Cortex of kidney (tissue), 1 donor: ENCODE results near the gene SUPT4H1.

ENCODE experiments used
- DNase-seq: peaks from one replicate; lab custom pipeline; 2025; lab: John Stamatoyannopoulos, UW

The SUPT4H1 gene

DNA sequence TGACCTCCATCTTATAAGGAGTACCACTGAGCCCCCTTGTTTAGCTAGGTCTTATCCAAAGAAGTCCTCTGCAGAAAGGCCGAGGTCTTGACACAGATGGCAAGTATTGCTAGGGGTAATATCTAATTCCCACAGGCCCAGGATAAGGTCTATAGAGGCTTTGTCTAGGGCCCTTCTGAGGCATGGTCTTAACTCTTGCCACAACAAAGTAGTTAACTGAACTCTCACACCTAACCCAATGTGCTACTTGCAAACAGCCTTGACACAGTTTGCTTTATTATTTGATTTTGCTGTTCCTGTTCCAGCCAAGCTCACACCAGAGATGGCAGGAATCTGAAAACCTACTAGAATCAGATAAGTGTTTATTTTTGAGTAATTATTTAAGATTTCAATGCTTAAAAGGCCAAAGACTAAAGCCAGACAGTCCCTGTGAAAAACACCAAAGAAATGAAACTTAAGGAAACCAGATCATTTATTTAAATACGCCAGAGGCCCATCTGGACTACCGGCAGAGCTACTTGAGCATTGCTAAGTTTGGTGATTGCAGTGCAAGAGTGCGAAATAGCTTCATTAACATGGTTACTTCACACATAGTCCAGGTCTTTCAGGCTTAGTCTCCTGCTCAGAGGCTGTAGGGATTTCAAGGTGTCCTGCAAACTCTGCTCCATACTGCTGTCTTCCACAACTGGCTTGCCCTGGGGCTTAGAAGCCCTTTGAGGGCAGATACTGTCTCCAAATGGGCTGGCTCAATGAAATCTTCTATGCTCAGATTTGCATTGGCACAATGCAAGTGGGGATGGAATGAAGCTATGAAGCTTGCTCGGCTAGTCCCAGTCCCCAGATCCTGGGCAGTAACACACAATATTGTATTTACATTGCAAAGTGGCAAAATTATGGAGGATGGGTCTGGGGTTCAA, 28.5 kb upstream of the SUPT4H1 start:
- DNase-seq = no peak

GRCh38 chr17:58379511-58379824, 27.5 kb upstream of the SUPT4H1 start:
- DNase-seq = no peak

DNA sequence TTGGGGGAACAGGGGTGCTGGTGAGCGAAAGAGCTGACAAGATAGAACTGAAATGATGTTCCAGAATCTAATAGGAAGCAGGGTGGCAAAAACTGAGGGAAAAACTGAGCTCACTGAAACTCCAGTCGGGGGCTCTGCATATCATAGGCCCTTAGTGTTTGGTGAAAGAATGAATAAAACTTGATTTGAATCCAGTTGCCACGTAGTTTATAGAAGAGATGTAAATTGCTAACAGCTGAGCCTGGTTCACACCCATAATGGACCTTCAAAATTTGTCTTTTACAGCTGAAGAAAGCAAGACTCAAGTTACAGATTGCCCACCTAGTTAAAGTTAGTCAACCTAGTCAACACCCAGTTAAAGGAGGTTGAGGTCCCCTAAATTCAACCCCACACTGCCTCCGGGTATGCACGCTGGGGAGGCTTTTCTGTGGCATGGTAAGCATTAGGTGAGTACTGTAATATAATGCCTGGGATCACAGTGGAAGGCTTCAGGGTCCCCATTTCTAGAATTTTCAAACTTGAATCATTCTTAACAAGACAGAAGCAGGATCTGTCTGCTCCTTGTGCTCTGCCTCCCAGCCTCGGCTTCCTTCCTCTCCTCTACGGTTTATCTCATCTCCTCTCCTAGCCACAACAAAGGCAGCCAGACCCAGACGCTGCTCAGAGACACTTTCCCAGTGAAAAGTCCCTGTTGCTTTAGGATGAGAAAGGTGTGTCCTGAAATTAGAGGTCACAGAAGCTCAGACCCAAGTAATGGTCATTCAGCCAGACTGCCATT, 26.9 kb upstream of the SUPT4H1 start:
- no peak for DNase-seq

GRCh38 chr17:58377661-58378060, 25.7 kb upstream of the SUPT4H1 start:
- DNase-seq = no peak

- DNase-seq = no peak
Measured at GRCh38 chr17:58377093-58377601, 25.1 kb upstream of the SUPT4H1 start.

DNA sequence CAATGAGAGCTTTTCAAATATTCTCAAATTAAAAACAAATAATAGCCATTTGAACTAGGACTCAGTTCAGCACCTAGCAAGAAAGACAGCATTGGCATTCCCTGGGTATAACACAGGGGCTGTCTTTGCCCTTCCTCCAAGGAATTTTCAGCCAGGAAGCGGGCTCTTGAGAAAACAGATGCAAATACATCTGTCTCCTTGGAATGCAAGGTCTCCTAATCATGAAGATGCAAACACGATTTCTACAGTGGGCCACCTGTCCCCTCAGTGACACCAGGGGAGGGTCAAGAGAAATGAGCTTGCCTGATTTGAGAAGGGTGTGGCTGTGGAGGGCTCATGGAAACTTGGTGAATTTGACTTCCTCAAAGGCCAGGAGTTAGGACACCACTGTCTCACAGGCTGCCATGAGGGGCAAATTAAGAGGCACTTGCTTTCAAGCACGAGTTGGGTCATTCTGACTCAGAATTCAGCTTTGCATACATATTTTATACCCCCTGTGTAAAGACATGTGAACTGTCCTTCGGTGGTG, 24.5 kb upstream of the SUPT4H1 start:
- no peak for DNase-seq

DNA sequence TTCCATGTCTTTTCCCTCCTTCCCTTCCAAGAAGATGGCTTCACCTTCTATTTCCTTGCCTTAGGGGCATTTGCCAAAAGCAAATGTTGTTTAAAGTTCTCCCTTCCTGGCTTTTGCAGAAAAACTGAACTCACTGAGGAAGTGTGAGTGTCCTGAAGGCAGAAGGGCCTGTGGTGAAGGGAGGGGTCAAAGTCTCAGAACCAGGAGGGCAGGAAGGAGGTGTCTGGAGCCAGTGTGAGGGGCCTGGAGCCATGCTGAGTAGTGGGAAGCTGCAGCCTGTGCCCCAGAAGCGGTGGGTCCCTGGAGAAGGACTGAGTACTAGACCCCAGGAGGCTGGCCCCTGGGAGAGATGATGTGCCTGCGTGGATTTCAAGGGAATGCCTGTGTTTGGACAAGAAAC, 23.8 kb upstream of the SUPT4H1 start:
- DNase-seq = no peak

DNA sequence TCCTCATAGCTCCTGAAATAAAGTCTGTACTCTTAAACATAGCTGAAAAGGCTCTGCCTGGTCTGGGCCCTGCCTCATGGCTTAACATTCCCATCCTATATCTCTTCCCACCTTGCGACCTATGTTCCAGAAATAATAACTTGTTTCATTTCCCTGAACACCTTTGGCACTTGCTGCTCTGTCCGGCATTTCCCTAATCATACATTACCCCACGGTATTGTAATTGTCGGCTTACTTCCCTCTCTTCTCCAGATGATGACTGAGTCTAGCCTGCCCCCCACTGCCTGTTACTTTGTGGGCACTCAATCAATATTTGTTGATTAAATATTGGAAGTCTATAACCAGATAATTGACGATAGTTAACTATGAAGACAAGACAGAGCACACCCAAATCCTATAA, 23.3 kb upstream of the SUPT4H1 start:
- DNase-seq = no peak

DNA sequence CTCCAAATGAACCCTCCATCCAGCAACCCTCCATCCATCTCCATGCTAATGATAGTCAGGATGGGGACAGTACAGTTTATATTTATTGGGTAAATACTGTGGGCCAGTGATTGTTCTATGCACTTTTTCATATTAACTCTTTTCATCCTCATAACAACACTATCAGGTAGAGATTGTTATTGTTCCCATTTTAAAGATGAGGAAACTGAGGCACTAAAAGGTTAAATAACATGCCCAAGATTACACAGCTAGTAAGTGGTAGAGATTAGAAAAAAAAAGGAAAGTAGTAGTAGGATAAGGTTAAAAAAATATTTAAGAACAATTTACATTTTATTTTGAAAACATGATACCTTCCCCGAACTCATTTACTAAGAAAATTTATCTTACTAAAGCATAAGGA, 21.9 kb upstream of the SUPT4H1 start:
- DNase-seq = no peak

DNA sequence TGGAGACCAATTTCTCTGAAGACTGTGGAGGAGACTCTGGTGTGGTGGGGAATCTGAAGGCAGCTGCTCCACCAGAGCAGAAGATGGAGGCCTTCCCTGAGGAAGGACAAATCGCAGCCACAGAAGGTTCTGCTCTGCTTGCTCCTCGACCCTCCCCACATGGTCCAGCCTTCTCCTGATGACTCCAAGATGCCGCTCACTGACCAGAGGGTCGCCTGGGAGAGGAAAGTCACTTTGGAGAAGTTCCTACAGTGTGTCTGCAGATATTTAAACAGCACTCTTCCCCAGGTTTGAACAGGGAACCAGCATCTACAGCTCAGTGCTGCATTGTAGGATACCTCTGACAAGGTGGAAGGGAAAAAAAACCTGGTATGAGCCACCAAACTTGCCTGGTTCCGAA, 21.0 kb upstream of the SUPT4H1 start:
- DNase-seq = no peak

DNA sequence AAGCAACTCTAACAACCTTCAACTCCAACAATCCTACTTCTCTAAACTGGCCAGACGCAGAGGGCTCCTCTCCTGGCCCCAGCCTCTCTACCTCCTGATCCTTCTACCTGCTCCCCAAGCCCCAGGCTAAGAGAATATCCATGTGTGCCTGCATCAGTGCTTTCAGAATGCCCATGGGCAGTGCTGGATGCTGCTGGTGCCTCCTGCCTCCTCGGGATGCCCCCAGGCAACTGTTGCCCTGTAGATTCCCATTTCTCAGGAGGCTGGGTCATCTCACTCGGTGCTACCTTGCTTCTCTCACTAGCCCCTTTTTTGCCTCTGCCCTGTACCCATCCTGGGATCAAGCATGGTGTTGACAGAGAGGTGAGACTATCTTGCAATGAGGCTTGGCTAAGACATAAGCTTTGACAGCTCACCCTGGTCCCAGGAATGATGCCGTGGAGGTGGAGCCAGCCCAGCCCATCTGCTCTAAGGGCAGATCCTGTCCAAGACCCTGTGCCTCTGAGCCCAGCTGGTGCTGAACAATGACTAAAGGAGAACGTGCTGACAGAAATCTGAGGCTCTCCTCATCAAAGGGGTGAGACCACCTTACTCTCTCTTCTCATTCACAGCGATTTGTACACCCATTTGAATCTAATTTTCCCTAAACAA, 19.4 kb upstream of the SUPT4H1 start:
- no peak for DNase-seq

GRCh38 chr17:58370716-58371115, 18.7 kb upstream of the SUPT4H1 start:
- DNase-seq = no peak

- DNase-seq = no peak
Measured at GRCh38 chr17:58370309-58370708, 18.3 kb upstream of the SUPT4H1 start.

- DNase-seq = no peak
Measured at GRCh38 chr17:58369214-58370031, 17.4 kb upstream of the SUPT4H1 start.

DNA sequence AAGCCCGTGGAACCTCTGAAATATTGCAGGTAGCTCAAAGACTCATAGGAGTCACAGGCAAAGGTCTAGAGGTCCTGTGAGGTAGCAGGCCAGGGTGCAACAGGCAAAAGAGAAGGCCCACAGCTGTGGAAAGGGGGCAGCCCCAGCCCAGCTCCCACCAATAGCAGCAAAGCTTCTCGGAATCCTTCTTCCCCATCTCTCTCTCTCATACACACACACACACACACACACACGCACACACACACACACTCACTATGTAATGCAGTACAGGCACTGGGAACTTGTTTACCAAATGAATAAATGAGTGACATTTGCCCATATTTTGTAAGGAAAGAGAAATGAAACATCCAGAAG, 16.8 kb upstream of the SUPT4H1 start:
- DNase-seq = no peak

GRCh38 chr17:58367461-58367860, 15.5 kb upstream of the SUPT4H1 start:
- no peak for DNase-seq

DNA sequence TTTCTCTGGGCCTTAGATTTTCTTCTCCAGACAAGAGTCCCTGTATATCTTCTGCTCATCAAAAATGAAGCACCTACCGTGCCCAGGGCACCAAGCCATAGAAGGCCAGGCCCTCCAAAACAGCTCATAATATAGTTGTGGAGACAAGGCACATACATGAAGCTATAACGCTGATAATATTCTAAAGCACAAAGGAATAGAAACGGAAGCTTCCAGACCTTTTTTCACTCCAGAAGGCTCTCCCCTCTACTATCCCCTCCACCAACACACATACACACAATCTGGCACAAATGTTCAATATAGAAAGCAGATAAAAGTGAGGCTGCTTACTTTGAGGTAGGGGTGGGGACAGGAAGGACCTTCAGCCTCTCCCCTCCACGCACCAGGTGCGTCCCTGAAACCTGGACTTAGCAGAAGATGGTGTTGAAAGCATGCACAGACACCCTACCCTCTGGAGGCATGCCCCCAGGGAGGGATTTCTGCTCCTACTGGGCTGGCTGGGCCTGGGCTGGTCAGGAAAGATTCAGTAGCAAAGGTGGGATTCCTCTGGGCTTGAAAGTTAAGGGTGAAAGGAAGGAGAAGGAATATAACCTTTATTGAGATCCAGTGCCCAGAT, 14.1 kb upstream of the SUPT4H1 start:
- no peak for DNase-seq

- no peak for DNase-seq
Measured at GRCh38 chr17:58365185-58365979, 13.4 kb upstream of the SUPT4H1 start.

- DNase-seq = no peak
Measured at GRCh38 chr17:58364270-58364942, 12.4 kb upstream of the SUPT4H1 start.
